Kidney (tissue), 14 donors: Measurements from ENCODE around the gene KRTAP17-1. TPM values are rescaled to one million over a fixed set of nuclear protein-coding genes. Genes with fewer than 3 reads are reported as not detected.

ENCODE experiments used
- DNase-seq, 5 donors: peaks; one replicate each; pipeline ENCODE4 v3.0.0-alpha.2; 2013 to 2020
- FAIRE-seq: peaks from 2 replicates; lab custom pipeline; 2012; peaks lifted over from hg19 to GRCh38; lab: Jason Lieb, UNC
- H3K27ac ChIP-seq, 2 donors: one replicate each; pipeline ENCODE4 v1.7.0; 2013; ENCODE audit warnings: low read depth in 2 of 2, low read length in 2 of 2, inconsistent platforms in 1 of 2
- H3K27me3 ChIP-seq: one replicate; pipeline ENCODE4 v1.7.1; 2013; ENCODE audit warnings: low read length, inconsistent platforms; ENCODE audit not compliant: control insufficient read depth, insufficient read depth
- H3K36me3 ChIP-seq, 3 donors: one replicate each; pipeline versions ENCODE4 v1.7.0 to v1.7.1; 2013; ENCODE audit warnings: low read length in 3 of 3, control low read depth in 1 of 3, inconsistent platforms in 1 of 3; ENCODE audit not compliant: insufficient read depth in 3 of 3, control insufficient read depth in 2 of 3
- H3K4me1 ChIP-seq, 3 donors: one replicate each; pipeline versions ENCODE4 v1.7.0 to v1.7.1; 2013; ENCODE audit warnings: low read length in 3 of 3, inconsistent platforms in 1 of 3, low read depth in 1 of 3; ENCODE audit not compliant: control insufficient read depth in 2 of 3, insufficient read depth in 2 of 3
- H3K4me3 ChIP-seq, 3 donors: one replicate each; pipeline versions ENCODE4 v1.7.0 to v1.8.1; 2013; ENCODE audit warnings: low read length in 3 of 3, control low read depth in 1 of 3, inconsistent platforms in 1 of 3
- H3K9ac ChIP-seq, 3 donors: one replicate each; pipeline versions ENCODE4 v1.7.0 to v1.7.1; 2013; ENCODE audit warnings: low read length in 3 of 3, control low read depth in 1 of 3, inconsistent platforms in 1 of 3
- H3K9me3 ChIP-seq, 3 donors: one replicate each; pipeline versions ENCODE4 v1.7.0 to v1.7.1; 2013; ENCODE audit warnings: low read length in 3 of 3, control low read depth in 1 of 3, inconsistent platforms in 1 of 3; ENCODE audit not compliant: control insufficient read depth in 2 of 3, insufficient read depth in 1 of 3
- CTCF ChIP-seq: IDR thresholded peaks from 3 replicates; pipeline ENCODE4 v1.5.1; 2012; ENCODE audit warnings: mild to moderate bottlenecking, moderate library complexity, borderline replicate concordance; ENCODE audit not compliant: insufficient read depth; ENCODE audit errors: extremely low read depth
- intact Hi-C: fragments of 100-400 bp; cut with DNase I; formaldehyde crosslinking; loops from one replicate; pipeline ENCODE4 v1.11.1; 2022
- polyA plus RNA-seq: library from polyadenylated mRNA; stranded (reverse); fragments of 350-450 nt; fragmentation: Illumina TruSeq; extraction: RNeasy Lipid Tissue Mini Kit (QIAGEN cat#74804); gene quantifications from one replicate; pipeline ENCODE4 v1.2.3, GENCODE V29; 2014; ENCODE audit warnings: low read depth, low replicate concordance; ENCODE audit not compliant: insufficient read depth
- total RNA-seq: library from RNA; stranded (reverse); fragmentation: NEBNext Ultra II Directional; extraction: Animal tissue kit (Norgen Biotek cat#: 25700); gene quantifications from one replicate; pipeline ENCODE4 v1.2.1, GENCODE V29; 2021
- donor health status: control.
- donor health status: control.
- donor health status: control.
- donor health status: control.
- donor health status: control.
- donor health status: DM: yes; HTN: yes; CAD: no.
- donor health status: Normal renal cell carcinoma (clear cell type).

The KRTAP17-1 gene
- total and polyA plus RNA-seq, 2 donors from 2014 or later: not detected

- no peak overlapping the region for H3K9ac ChIP-seq
- H3K27ac ChIP-seq: no peak overlapping the region
- FAIRE-seq (no peak), DNase-seq (no peak)
- H3K36me3 ChIP-seq: no peaks in the 10 kb centered on the region
- no peaks in the 10 kb centered on the region for H3K27me3 ChIP-seq
- intact Hi-C loops: no loop called here
- TF ChIP-seq CTCF: no peak
- H3K4me3 ChIP-seq: no peak overlapping the region
- peaks cover 0 to 2% (median 2%) of the 10 kb centered on the region in 3 donors for H3K4me1 ChIP-seq
- H3K9me3 ChIP-seq: no peaks in the 10 kb centered on the region
These were observed 25.7 kb upstream of the KRTAP17-1 start for GRCh38 chr17:41340934-41341861.

- Histone ChIP-seq H3K4me1 (peaks cover 0 to 2% (median 2%) of the 10 kb centered on the region in 3 donors), H3K27me3 (no peaks in the 10 kb centered on the region), H3K27ac (peak overlapping the region in 1 of 2 donors; percentile 7), H3K9me3 (no peaks in the 10 kb centered on the region), H3K9ac (no peak overlapping the region), H3K4me3 (no peak overlapping the region), H3K36me3 (no peaks in the 10 kb centered on the region)
- no peak for TF ChIP-seq CTCF
- DNase-seq: peak in 4 of 5 donors; percentile 76 to 87 (median 81)
- intact Hi-C loops: no loop called here
- no peak for FAIRE-seq
These were observed 25.0 kb upstream of the KRTAP17-1 start for GRCh38 chr17:41340494-41340893.

- Histone ChIP-seq H3K9ac (no peak overlapping the region), H3K27ac (no peak overlapping the region), H3K4me3 (no peak overlapping the region), H3K27me3 (no peaks in the 10 kb centered on the region), H3K4me1 (peaks cover 0 to 2% (median 2%) of the 10 kb centered on the region in 3 donors), H3K9me3 (no peaks in the 10 kb centered on the region), H3K36me3 (no peaks in the 10 kb centered on the region)
- no peak for TF ChIP-seq CTCF
- intact Hi-C loops: no loop called here
- FAIRE-seq: no peak
- peak in 1 of 5 donors; percentile 51 for DNase-seq
These were observed 24.2 kb upstream of the KRTAP17-1 start for GRCh38 chr17:41339571-41340172.
